Neural progenitor cell (in vitro differentiated cells): ENCODE measurements around the gene WDR37. TPM values are rescaled to one million over a fixed set of nuclear protein-coding genes. Genes with fewer than 3 reads are reported as not detected.

Experiments used
- DNase-seq: peaks from one replicate; pipeline ENCODE4 v3.0.0-alpha.2; 2016; ENCODE audit warnings: low spot score
- H2AFZ ChIP-seq: fragments of 200-600 bp; sonication (generic); replicated peaks from 2 replicates; pipeline ENCODE4 v1.6.1; 2016; ENCODE audit warnings: antibody characterized with exemption
- H3F3A ChIP-seq: fragments of 200-600 bp; sonication (generic); 2 replicates; pipeline ENCODE4 v1.6.1; 2016; ENCODE audit warnings: antibody characterized with exemption, low read depth
- H3K27ac ChIP-seq: fragments of 200-600 bp; sonication (generic); 2 replicates; pipeline ENCODE4 v1.5.1; 2016; ENCODE audit warnings: mild to moderate bottlenecking
- H3K27me3 ChIP-seq: fragments of 200-600 bp; sonication (generic); 2 replicates; pipeline ENCODE4 v1.6.1; 2016; ENCODE audit warnings: mild to moderate bottlenecking, moderate library complexity
- H3K36me3 ChIP-seq: fragments of 200-600 bp; sonication (generic); 2 replicates; pipeline ENCODE4 v1.5.1; 2016
- H3K4me1 ChIP-seq: fragments of 200-600 bp; sonication (generic); 2 replicates; pipeline ENCODE4 v1.6.1; 2016; ENCODE audit warnings: mixed run types
- H3K4me2 ChIP-seq: fragments of 200-600 bp; sonication (generic); 2 replicates; pipeline ENCODE4 v1.6.1; 2016
- H3K4me3 ChIP-seq: fragments of 200-600 bp; sonication (generic); 2 replicates; pipeline ENCODE4 v1.5.1; 2016
- H3K79me2 ChIP-seq: fragments of 200-600 bp; sonication (generic); 2 replicates; pipeline ENCODE4 v1.6.1; 2016; ENCODE audit warnings: low read depth
- H3K9ac ChIP-seq: fragments of 200-600 bp; sonication (generic); 2 replicates; pipeline ENCODE4 v1.6.1; 2016
- H3K9me3 ChIP-seq: fragments of 200-600 bp; sonication (generic); 2 replicates; pipeline ENCODE4 v1.5.1; 2016; ENCODE audit warnings: low read depth
- H4K20me1 ChIP-seq: fragments of 200-600 bp; sonication (generic); 2 replicates; pipeline ENCODE4 v1.6.1; 2016; ENCODE audit warnings: low read depth
- H3K27ac Mint-ChIP-seq: 3 replicates; pipeline ENCODE4 v1.8.0; 2021; ENCODE audit warnings: mixed read lengths
- H3K27me3 Mint-ChIP-seq: 2 replicates; pipeline ENCODE4 v1.8.0; 2022; ENCODE audit warnings: low read depth, mild to moderate bottlenecking, inconsistent platforms, moderate library complexity, mixed read lengths; ENCODE audit not compliant: insufficient read depth
- H3K36me3 Mint-ChIP-seq: 3 replicates; pipeline ENCODE4 v1.8.0; 2021; ENCODE audit warnings: mixed read lengths
- H3K4me1 Mint-ChIP-seq: 3 replicates; pipeline ENCODE4 v1.8.0; 2021; ENCODE audit warnings: mixed read lengths
- H3K4me3 Mint-ChIP-seq: 3 replicates; pipeline ENCODE4 v1.8.0; 2021; ENCODE audit warnings: mild to moderate bottlenecking, moderate library complexity, mixed read lengths
- H3K9me3 Mint-ChIP-seq: 3 replicates; pipeline ENCODE4 v1.8.0; 2020; ENCODE audit warnings: mixed read lengths
- CTCF ChIP-seq: fragments of 200-600 bp; sonication (generic); IDR thresholded peaks from 2 replicates; pipeline ENCODE4 v1.5.1; 2017; ENCODE audit warnings: antibody characterized with exemption, mild to moderate bottlenecking
- EZH2 ChIP-seq: fragments of 200-600 bp; sonication (generic); IDR thresholded peaks from 2 replicates; pipeline ENCODE4 v1.6.1; 2017; ENCODE audit warnings: antibody characterized with exemption, mild to moderate bottlenecking, moderate library complexity
- EZH2phosphoT487 ChIP-seq: fragments of 200-600 bp; sonication (generic); IDR thresholded peaks from 2 replicates; pipeline ENCODE4 v1.6.1; 2017; ENCODE audit warnings: antibody characterized with exemption
- total RNA-seq: library from RNA; depleted of rRNA; stranded (reverse); fragments of >200 nt; gene quantifications from 2 replicates; pipeline ENCODE4 v1.2.3, GENCODE V29; 2015; ENCODE audit warnings: low replicate concordance

Gene WDR37
- total RNA-seq, 1 donor from 2014 or later = 14.7 TPM

GRCh38 chr10:1044146-1044545 is 12.0 kb upstream of the WDR37 start:
- Histone ChIP-seq H3K27ac (peak overlapping the region; percentile 60), H3F3A (peaks cover 59% of the 10 kb centered on the region), H4K20me1 (peaks cover 72% of the 10 kb centered on the region), H3K36me3 (peaks cover 37% of the 10 kb centered on the region), H3K4me1 (peaks cover 4% of the 10 kb centered on the region), H3K9ac (no peak overlapping the region), H3K9me3 (no peaks in the 10 kb centered on the region), H3K4me3 (no peak overlapping the region), H3K27me3 (no peaks in the 10 kb centered on the region), H3K4me2 (no peak overlapping the region), H3K79me2 (peaks cover 59% of the 10 kb centered on the region), H2AFZ (no peak overlapping the region)
- H3K4me1 Mint-ChIP-seq = peaks cover 29% of the 10 kb centered on the region
- peaks cover 36% of the 10 kb centered on the region for H3K36me3 Mint-ChIP-seq
- TF ChIP-seq EZH2phosphoT487 = no peak
- TF ChIP-seq CTCF = no peak
- TF ChIP-seq EZH2 = no peak
- peak overlapping the region; percentile 63 for H3K4me3 Mint-ChIP-seq
- no peaks in the 10 kb centered on the region for H3K9me3 Mint-ChIP-seq
- peaks cover 5% of the 10 kb centered on the region for H3K27me3 Mint-ChIP-seq
- peak overlapping the region; percentile 3 for H3K27ac Mint-ChIP-seq
- no peak for DNase-seq

- peak overlapping the region; percentile 48 for H3K4me2 ChIP-seq
- no peaks in the 10 kb centered on the region for H3K9me3 Mint-ChIP-seq
- H3K79me2 ChIP-seq = peaks cover 62% of the 10 kb centered on the region
- no peaks in the 10 kb centered on the region for H3K27me3 ChIP-seq
- DNase-seq = no peak
- peaks cover 31% of the 10 kb centered on the region for H3K36me3 ChIP-seq
- H2AFZ ChIP-seq = no peak overlapping the region
- peaks cover 4% of the 10 kb centered on the region for H3K4me1 ChIP-seq
- TF ChIP-seq EZH2phosphoT487 (no peak), CTCF (no peak), EZH2 (no peak)
- H3K4me1 Mint-ChIP-seq = peaks cover 29% of the 10 kb centered on the region
- peaks cover 7% of the 10 kb centered on the region for H3K27me3 Mint-ChIP-seq
- H3K27ac Mint-ChIP-seq = no peak overlapping the region
- H4K20me1 ChIP-seq = peaks cover 69% of the 10 kb centered on the region
- peak overlapping the region; percentile 25 for H3K4me3 ChIP-seq
- H3F3A ChIP-seq = peaks cover 60% of the 10 kb centered on the region
- peak overlapping the region; percentile 80 for H3K4me3 Mint-ChIP-seq
- peaks cover 36% of the 10 kb centered on the region for H3K36me3 Mint-ChIP-seq
- no peaks in the 10 kb centered on the region for H3K9me3 ChIP-seq
- H3K27ac ChIP-seq = no peak overlapping the region
- H3K9ac ChIP-seq = no peak overlapping the region
Measured at GRCh38 chr10:1044964-1045363, 11.2 kb upstream of the WDR37 start.

- H3K9ac ChIP-seq = no peak overlapping the region
- H3K4me2 ChIP-seq = peak overlapping the region; percentile 48
- H3K4me3 ChIP-seq = peak overlapping the region; percentile 25
- H3K27ac ChIP-seq = no peak overlapping the region
- no peaks in the 10 kb centered on the region for H3K27me3 ChIP-seq
- Mint-ChIP-seq H3K4me3 (peak overlapping the region; percentile 80), H3K27me3 (peaks cover 9% of the 10 kb centered on the region), H3K9me3 (no peaks in the 10 kb centered on the region), H3K4me1 (peaks cover 31% of the 10 kb centered on the region), H3K36me3 (peaks cover 31% of the 10 kb centered on the region), H3K27ac (no peak overlapping the region)
- H3K36me3 ChIP-seq = peaks cover 26% of the 10 kb centered on the region
- DNase-seq = no peak
- peaks cover 60% of the 10 kb centered on the region for H3F3A ChIP-seq
- H2AFZ ChIP-seq = no peak overlapping the region
- H3K9me3 ChIP-seq = no peaks in the 10 kb centered on the region
- no peak for TF ChIP-seq CTCF
- no peak for TF ChIP-seq EZH2phosphoT487
- no peak for TF ChIP-seq EZH2
- H3K79me2 ChIP-seq = peaks cover 67% of the 10 kb centered on the region
- peaks cover 4% of the 10 kb centered on the region for H3K4me1 ChIP-seq
- peaks cover 69% of the 10 kb centered on the region for H4K20me1 ChIP-seq
Measured at GRCh38 chr10:1045415-1045814, 10.8 kb upstream of the WDR37 start.
